GM12892 (cell line): Measurements from ENCODE around the gene TMEM131.

Experiments used
- POLR2A ChIP-seq: IDR thresholded peaks from 2 replicates; pipeline ENCODE4 v1.6.1; 2011; ENCODE audit warnings: low read depth, low read length, control low read depth
- POLR2AphosphoS5 ChIP-seq: IDR thresholded peaks from 2 replicates; pipeline ENCODE4 v1.6.1; 2011; ENCODE audit warnings: low read depth, low read length, control low read depth

DNA sequence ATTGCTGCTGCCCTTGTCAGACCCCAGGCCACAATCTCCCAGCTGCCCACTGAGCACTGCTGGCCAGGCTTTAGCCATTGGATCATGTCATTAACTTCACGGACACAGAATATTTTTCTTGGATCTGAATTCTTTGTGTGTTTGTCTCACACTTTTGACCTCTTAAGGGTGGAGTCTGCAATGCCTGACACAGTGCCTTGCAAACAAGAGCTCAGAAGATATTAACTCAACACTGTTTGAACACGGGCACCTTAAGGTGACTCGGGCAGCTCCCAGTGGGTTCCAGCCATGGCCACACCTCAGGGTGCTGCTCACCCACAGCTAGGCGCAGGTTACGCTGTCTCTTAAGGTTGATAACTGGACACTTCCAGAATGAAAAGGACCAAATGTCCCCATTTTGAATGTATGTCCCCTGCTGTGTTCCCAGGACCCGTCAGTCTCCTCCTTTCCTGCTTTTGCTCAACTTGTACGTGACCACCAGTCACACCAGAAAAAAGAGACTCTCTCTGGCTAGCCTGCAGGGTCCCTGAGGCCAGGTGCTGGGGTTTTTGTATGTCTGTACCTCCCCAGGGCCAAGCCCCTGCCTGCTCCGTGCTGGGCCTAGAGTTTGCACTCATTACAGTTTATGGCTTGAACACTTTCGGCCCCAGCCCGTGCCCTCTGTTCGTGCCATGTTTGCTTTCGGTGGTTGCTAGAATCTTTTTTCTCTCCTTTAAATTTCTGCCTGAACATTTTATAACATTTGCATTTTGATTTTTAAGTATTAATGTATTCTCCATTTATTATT lies 33.4 kb upstream of the TMEM131 start:
- TF ChIP-seq POLR2AphosphoS5 (no peak), POLR2A (no peak)
